GM12874 (cell line): ENCODE results near the gene BTN1A1.

ENCODE experiments used
- CTCF ChIP-seq: IDR thresholded peaks from 2 replicates; pipeline ENCODE4 v1.5.1; 2011; ENCODE audit warnings: low read depth, mild to moderate bottlenecking, control low read depth, low read length, moderate library complexity; ENCODE audit not compliant: insufficient read depth

BTN1A1 gene

GRCh38 chr6:26472549-26473290, 27.4 kb upstream of the BTN1A1 start:
- TF ChIP-seq CTCF: no peak

GRCh38 chr6:26473429-26473757, 26.7 kb upstream of the BTN1A1 start:
- no peak for TF ChIP-seq CTCF

- no peak for TF ChIP-seq CTCF
Observed at GRCh38 chr6:26473758-26474438, 26.2 kb upstream of the BTN1A1 start.

- no peak for TF ChIP-seq CTCF
Observed at GRCh38 chr6:26474439-26474881, 25.6 kb upstream of the BTN1A1 start.

- TF ChIP-seq CTCF: no peak
Observed at GRCh38 chr6:26475823-26476729, 24.0 kb upstream of the BTN1A1 start.

- no peak for TF ChIP-seq CTCF
Observed at GRCh38 chr6:26476896-26477295, 23.2 kb upstream of the BTN1A1 start.

GRCh38 chr6:26477426-26477825, 22.7 kb upstream of the BTN1A1 start:
- no peak for TF ChIP-seq CTCF
